GM23338 (cell line): ENCODE results near the gene ARL2BP. TPM values are rescaled to one million over a fixed set of nuclear protein-coding genes. Genes with fewer than 3 reads are reported as not detected.

Experiments used
- CREB1 ChIP-seq: fragments of 250-450 bp; sonication (Bioruptor Pico); IDR thresholded peaks from 2 replicates; pipeline ENCODE4 v1.5.0; 2020; ENCODE audit warnings: low read depth, mild to moderate bottlenecking, moderate library complexity
- CTCF ChIP-seq, 2 experiments: fragments of 200-600 bp in 1 of 2; sonication (generic) in 1 of 2; conservative IDR thresholded peaks; 2 replicates each; pipeline versions ENCODE4 v1.5.1 to v1.6.1; 2016 to 2017; ENCODE audit warnings: antibody characterized with exemption in 2 of 2, low read depth in 2 of 2, mild to moderate bottlenecking in 2 of 2, moderate library complexity in 1 of 2
- EZH2phosphoT487 ChIP-seq: fragments of 200-600 bp; sonication (generic); IDR thresholded peaks from one replicate; pipeline ENCODE4 v1.8.1; 2018; ENCODE audit warnings: antibody characterized with exemption; ENCODE audit not compliant: unreplicated experiment
- JUNB ChIP-seq: IDR thresholded peaks from one replicate; pipeline ENCODE4 v1.6.1; 2016; ENCODE audit warnings: antibody characterized with exemption; ENCODE audit not compliant: unreplicated experiment
- POLR2AphosphoS5 ChIP-seq: IDR thresholded peaks from 2 replicates; pipeline ENCODE4 v1.6.1; 2016; ENCODE audit warnings: antibody characterized with exemption, low read depth
- ZNF114 ChIP-seq: fragments of 250-450 bp; sonication (Bioruptor Pico); IDR thresholded peaks from 2 replicates; pipeline ENCODE4 v1.5.0; 2020; ENCODE audit warnings: mild to moderate bottlenecking, moderate library complexity
- ZNF331 ChIP-seq: fragments of 250-450 bp; sonication (Bioruptor Pico); IDR thresholded peaks from 2 replicates; pipeline ENCODE4 v1.5.0; 2020; ENCODE audit warnings: low read depth, mild to moderate bottlenecking, moderate library complexity
- ZNF462 ChIP-seq: fragments of 250-450 bp; sonication (Bioruptor Pico); IDR thresholded peaks from 2 replicates; pipeline ENCODE4 v1.5.0; 2020; ENCODE audit warnings: mild to moderate bottlenecking, moderate library complexity
- polyA plus RNA-seq: library from polyadenylated mRNA; unstranded; fragments of >200 nt; fragmentation: Nextera tagmentation; extraction: Ambion mirVana; gene quantifications from 2 replicates; pipeline ENCODE4 v1.2.1, GENCODE V29; 2016
- total RNA-seq: library from RNA; depleted of rRNA; stranded (reverse); fragments of >200 nt; shearing (Covaris generic); gene quantifications from 2 replicates; pipeline ENCODE4 v1.2.3, GENCODE V29; 2014

Gene ARL2BP
- total and polyA plus RNA-seq, 2 experiments from 2014 or later: 10.3 to 13.4 TPM

DNA sequence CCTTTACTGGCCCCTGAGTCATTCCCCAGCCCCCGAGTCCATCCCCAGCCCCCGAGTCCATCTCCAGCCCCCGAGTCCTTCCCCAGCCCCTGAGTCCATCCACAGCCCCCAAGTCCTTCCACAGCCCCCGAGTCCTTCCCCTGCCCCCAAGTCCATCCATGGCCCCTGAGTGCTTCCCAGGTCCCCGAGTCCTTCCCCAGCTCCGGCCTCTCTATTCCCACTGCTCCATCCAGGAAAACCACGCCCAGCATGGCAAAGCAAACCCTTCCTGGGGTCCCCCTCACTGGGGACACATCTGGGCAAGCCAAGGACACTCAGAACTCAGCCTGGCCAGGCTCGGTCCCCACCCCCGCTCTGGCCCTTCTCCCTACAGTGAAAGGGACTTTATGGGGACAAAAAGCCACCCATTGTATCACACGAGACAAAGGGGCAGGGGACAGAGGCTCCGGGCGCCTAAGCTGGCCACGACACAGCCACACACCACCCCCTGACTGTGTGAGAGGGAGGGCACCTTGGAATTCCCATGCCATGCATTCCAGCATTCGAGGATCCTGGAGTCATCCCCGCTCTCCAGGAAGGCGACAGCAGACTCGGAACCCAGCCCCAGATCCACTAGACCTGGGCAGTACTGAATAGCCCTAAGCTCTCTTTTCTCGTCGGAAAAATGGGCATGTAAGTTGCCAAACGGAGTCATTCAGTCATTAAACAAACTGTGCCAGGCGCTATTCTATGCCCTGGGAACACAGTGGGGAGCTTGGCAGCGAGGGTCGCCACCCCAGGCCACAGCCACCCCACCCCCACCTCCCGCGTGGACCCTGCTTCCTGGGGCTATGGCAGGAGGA is 25.4 kb downstream of the ARL2BP start (continued):
- no peak for TF ChIP-seq ZNF462 (CRISPR knock-in tag)
- TF ChIP-seq ZNF331 (CRISPR knock-in tag): no peak
- TF ChIP-seq EZH2phosphoT487: no peak
- TF ChIP-seq ZNF114 (CRISPR knock-in tag): no peak
- no peak for TF ChIP-seq CREB1 (CRISPR knock-in tag)
- no peak for TF ChIP-seq CTCF (conservative IDR thresholded peaks at IDR 0.05; ENCODE audit: low read depth in 2 of 2)
- no peak for TF ChIP-seq POLR2AphosphoS5
- TF ChIP-seq JUNB: no peak
